Astrocyte of the hippocampus (primary cell): Measurements from ENCODE around the gene ZBTB17.
"Not testable (repeated sequence)": the region's sequence is repeated elsewhere in the genome, so short reads cannot be mapped to it uniquely, and the experiment has no call there.

Experiments used
- DNase-seq: peaks from one replicate; pipeline ENCODE4 v3.0.0; 2011; ENCODE audit warnings: low read depth, low spot score

Gene ZBTB17

GRCh38 chr1:15896841-15897610 is 78.9 kb downstream of the ZBTB17 start:
- DNase-seq = not testable (repeated sequence)

GRCh38 chr1:15895233-15895632 is 80.7 kb downstream of the ZBTB17 start:
- DNase-seq = no peak

GRCh38 chr1:15892857-15893599 is 82.9 kb downstream of the ZBTB17 start:
- DNase-seq = peak; percentile 30
